GM18508 (cell line): ENCODE data around the gene SLA2.
A peak's percentile ranks its signal among the peaks of the same experiment; 100 is the strongest.
"Not testable (repeated sequence)": the region's sequence is repeated elsewhere in the genome, so short reads cannot be mapped to it uniquely, and the experiment has no call there.

ENCODE experiments used
- ATAC-seq: cut with Tn5 transposase; IDR thresholded peaks from one replicate; pipeline ENCODE4 v1.9.1; 2021; ENCODE audit warnings: moderate number of reproducible peaks; ENCODE audit not compliant: insufficient read depth, unreplicated experiment

Gene SLA2

GRCh38 chr20:36613974-36614373, 32.0 kb downstream of the SLA2 start:
- no peak for ATAC-seq

GRCh38 chr20:36611625-36612024, 34.4 kb downstream of the SLA2 start:
- no peak for ATAC-seq

- not testable (repeated sequence) for ATAC-seq
These were observed 37.6 kb downstream of the SLA2 start for GRCh38 chr20:36608388-36608728.

- no peak for ATAC-seq
These were observed 38.2 kb downstream of the SLA2 start for GRCh38 chr20:36607586-36608387.

- no peak for ATAC-seq
These were observed 39.6 kb downstream of the SLA2 start for GRCh38 chr20:36606158-36607066.

GRCh38 chr20:36605399-36606157, 40.4 kb downstream of the SLA2 start, which contains the start of gene RAB5IF:
Gene RAB5IF (plus strand): TSS chr20:36605779. CDS start chr20:36605952, 173 bp downstream.
- ATAC-seq: peak; percentile 60

GRCh38 chr20:36604952-36605398, 41.0 kb downstream of the SLA2 start:
- ATAC-seq: peak; percentile 20

- no peak for ATAC-seq
These were observed 44.5 kb downstream of the SLA2 start for GRCh38 chr20:36601540-36601939.

- ATAC-seq: no peak
These were observed 46.1 kb downstream of the SLA2 start for GRCh38 chr20:36599912-36600345.

- ATAC-seq: no peak
These were observed 52.6 kb downstream of the SLA2 start for GRCh38 chr20:36593347-36593929.

- no peak for ATAC-seq
These were observed 53.9 kb downstream of the SLA2 start for GRCh38 chr20:36591854-36592641.

GRCh38 chr20:36591281-36591680, 54.7 kb downstream of the SLA2 start:
- no peak for ATAC-seq

- no peak for ATAC-seq
These were observed 58.5 kb downstream of the SLA2 start for GRCh38 chr20:36587388-36588070.

- no peak for ATAC-seq
These were observed 60.4 kb downstream of the SLA2 start for GRCh38 chr20:36585410-36586125.

GRCh38 chr20:36584018-36584481, 61.9 kb downstream of the SLA2 start:
- ATAC-seq: no peak

GRCh38 chr20:36582821-36583220, 63.2 kb downstream of the SLA2 start:
- ATAC-seq: no peak

GRCh38 chr20:36582322-36582721, 63.7 kb downstream of the SLA2 start:
- no peak for ATAC-seq

- no peak for ATAC-seq
These were observed 65.9 kb downstream of the SLA2 start for GRCh38 chr20:36579996-36580545.
